HTR-8/SVneo (cell line): ENCODE data around the gene CCDC33.

ENCODE experiments used
- DNase-seq: peaks from one replicate; pipeline ENCODE4 v3.0.0; 2011; ENCODE audit warnings: low spot score, mixed read lengths; ENCODE audit not compliant: insufficient read length
- FAIRE-seq: peaks from 2 replicates; lab custom pipeline; 2011; peaks lifted over from hg19 to GRCh38; lab: Jason Lieb, UNC

Gene CCDC33

DNA sequence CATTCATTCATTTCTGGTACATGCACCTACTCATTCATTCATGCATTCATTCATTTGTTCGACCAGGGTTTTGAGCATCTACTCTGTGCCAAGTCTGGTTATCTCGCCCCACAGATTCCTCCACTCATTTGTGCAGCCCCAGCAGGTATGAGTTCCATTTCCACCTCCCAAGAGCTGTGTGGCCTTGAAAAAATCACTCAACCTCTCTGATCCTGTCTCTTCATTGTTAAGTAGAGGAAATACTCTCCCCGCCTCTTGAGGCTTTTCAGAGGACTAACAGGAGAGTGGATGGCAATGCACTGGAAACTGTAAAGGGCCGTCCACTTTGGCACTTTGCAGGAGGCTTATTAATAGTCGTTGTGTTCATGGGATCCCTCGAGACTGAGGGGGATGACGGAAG is 69.6 kb downstream of the CCDC33 start:
- FAIRE-seq = no peak

DNA sequence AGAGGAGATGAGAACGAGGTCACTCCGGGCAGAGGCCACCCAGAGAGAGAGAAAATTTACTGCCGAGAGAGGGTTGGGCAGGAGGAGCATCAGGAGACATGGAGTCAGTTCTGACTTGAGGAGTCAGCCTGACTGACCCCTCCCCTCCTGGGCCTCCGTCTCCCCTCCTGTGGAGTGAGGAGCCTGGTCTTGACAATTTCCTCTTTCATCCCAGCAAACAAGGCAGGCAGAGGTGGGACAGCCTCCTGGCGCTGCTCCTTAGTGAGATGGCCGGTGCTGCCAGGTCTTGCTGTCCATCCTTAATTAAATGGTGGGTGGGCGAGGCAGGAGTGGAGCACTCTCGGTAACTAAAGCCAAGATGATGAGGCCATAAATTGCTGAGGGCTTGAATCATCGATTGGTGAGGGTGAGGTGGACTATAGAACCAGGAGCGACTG is 70.7 kb downstream of the CCDC33 start:
- DNase-seq (no peak), FAIRE-seq (no peak)

More for the DNA sequence above, 69.6 kb downstream of the CCDC33 start:
- DNase-seq = no peak

GRCh38 chr15:74307827-74308811 is 72.0 kb downstream of the CCDC33 start:
- DNase-seq (peak; percentile 87), FAIRE-seq (no peak)

GRCh38 chr15:74311734-74312444 is 75.8 kb downstream of the CCDC33 start:
- peak; percentile 72 for FAIRE-seq
- peak; percentile 51 for DNase-seq

DNA sequence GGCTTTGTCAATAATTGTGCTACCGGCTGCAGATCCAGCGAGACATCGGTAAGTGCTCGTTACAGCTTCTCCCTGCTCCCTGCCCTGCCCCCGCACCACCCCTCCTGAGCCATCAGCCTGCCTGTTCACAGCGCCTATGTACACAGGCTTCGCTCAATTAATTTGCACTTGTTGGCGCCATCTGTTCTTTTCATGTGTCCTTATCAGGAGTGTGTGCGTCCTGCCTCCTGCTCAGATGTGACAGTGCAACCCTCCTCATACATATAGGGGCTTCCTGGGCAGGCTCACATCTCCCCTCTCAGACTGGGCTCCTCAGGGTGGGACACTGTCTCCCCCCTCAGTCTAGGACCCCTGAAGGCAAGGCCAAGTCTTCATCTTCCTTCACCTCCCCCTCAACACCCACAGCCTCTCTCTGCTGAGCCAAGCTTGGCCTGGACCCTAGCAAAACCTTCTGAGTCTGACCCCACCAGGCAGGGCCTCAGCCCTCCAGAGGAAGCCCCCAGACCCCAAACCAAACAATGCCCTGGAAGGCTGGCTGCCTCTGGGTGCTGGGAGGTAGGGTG is 76.4 kb downstream of the CCDC33 start:
- DNase-seq = no peak
- no peak for FAIRE-seq

GRCh38 chr15:74313889-74314288 is 77.8 kb downstream of the CCDC33 start:
- no peak for DNase-seq
- no peak for FAIRE-seq

- no peak for DNase-seq
- no peak for FAIRE-seq
Observed at GRCh38 chr15:74314795-74315438, 78.8 kb downstream of the CCDC33 start.

DNA sequence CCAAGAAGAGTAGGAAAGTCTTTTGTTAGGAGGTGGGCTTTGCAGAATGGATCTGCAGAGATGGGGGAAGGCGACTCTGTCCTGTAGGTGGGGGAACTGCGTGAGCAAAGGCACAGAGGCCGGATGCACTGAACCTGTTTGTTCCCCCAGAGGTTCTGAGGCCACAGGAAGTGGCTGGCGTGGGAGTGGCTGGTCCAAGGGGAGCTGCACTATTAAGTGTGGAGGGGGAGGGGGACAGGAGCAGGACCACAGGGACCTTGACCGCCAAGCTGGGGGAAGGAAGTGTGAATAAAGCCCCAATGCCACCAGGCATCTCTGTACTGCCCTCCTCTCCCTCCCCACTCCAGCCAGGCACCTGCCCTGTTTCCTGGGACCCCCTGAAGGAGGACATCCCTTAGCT is 79.5 kb downstream of the CCDC33 start:
- DNase-seq (no peak), FAIRE-seq (no peak)

- FAIRE-seq = no peak
- no peak for DNase-seq
Observed at GRCh38 chr15:74316141-74316540, 80.0 kb downstream of the CCDC33 start.

- DNase-seq = peak; percentile 21
- no peak for FAIRE-seq
Observed at GRCh38 chr15:74317820-74318375, 81.8 kb downstream of the CCDC33 start.

DNA sequence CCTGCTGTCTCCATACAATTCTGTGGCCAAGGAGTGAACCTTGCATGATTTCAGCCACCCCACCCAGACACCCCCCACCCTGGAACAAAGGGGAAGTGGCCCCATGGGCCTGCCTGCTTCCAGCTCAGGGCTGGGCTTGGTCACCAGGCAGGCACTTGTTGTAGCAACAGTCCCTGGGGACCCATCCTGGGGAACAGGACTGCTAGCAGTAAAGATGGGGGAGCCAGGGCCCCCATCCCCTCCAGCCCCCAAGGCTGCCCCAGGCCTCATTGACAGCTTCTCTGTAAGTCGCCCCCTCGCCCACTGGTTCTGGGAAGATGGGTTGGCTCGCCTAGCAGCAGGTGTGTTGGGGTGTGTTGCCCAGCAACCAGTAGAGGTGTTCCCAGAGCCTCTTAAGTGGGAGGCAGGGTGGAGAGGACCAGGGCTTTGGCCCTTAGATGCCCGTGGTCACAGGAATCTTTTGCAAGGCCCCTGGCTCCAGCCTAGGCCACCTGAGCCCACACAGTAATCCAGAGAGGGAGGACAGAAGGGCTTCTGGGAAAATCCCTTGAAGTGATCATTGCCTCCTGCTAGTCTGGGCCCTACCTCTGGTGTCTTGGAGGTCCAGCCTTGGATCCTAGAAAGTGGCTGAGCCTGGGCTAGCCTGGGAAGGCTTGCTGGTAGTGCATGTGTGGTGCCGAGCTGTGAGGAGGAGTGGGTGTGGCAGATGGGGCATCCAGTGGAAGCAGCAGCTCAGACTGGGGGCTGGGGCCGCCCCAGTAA is 82.4 kb downstream of the CCDC33 start:
- no peak for FAIRE-seq
- no peak for DNase-seq

GRCh38 chr15:74319138-74319460 is 83.0 kb downstream of the CCDC33 start:
- DNase-seq (no peak), FAIRE-seq (no peak)

DNA sequence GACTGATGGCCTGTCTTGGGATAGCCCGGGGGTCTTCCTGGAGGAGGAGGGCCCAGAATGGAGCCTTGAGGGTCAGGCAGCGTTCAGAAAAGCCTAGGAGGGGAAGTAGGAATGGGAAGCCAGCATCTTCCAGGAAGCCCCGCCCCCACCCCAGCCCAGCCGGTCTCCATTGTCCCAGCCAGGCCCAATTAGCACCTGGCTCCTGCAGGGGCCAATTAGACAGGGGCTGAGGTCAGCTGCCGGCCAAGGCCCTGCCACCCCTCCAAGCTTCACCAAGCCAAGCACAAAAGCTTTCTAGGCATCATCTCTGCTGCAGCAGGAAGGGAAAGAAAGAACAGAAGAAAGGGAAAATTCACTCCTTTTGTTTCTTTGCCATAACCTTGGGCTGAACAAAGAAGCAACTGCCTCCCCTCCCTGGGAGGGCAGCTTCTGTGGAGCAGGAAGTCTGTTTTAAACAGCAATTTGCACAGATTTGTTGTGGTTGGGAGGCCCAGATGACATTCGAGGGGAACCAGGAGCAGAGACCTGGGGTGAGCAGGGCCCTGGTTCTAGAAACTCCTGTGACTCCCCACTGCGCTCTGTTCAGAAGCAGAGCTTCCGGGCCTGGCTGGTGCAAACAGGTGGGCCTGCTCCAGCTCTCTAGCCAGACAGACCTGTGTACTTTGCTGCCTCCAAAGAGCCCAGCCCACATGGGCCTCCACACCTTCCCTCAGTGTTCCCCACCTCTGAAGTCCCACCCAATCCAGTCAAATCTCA is 83.6 kb downstream of the CCDC33 start:
- FAIRE-seq = no peak
- DNase-seq = no peak

DNA sequence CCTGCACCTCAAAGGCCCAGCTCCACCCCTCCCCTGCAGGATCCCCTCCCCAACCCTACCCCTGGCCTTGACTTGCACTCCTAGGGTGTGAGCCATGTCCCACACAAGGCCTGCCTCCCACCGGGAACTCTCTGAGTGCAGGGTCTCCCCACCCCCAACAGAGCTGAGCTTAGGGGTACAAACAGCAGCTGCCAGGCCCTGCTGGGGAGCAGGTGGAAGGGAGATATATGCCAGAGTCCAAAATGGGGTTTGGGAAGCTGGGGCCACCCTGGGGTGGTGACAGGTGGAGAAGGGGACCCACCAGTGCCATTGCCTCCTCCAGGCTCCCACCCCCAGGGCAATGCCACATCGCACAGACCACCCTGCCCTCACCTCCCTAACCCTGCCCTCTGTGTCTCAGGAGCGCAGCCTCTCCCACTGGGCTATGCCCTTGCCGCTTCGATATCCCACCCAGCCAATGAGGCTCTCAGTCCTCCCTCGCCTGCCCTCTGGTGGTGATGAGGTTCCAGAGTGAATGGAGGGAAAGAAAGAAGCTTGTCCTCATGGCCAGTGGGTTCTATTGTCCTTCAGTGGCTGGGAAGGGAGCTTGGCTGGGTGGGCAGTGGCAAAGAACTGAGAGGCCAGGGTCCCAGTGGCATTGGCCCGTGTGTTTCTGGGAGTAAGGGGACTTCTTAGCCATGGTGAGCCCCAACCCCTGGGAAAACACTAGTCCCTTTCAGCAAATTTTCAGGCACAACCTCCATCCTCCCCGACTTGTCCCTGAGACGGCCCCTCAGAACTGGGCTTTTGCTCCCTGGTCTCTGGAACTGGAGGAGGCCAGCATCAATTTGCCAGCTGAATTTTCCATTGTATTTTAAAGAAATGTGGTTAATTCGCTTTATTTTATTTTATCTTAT is 84.5 kb downstream of the CCDC33 start:
- DNase-seq (peak; percentile 48), FAIRE-seq (peak; percentile 76)

GRCh38 chr15:74322558-74323180 is 86.5 kb downstream of the CCDC33 start:
- peak; percentile 82 for DNase-seq
- FAIRE-seq = peak; percentile 96

DNA sequence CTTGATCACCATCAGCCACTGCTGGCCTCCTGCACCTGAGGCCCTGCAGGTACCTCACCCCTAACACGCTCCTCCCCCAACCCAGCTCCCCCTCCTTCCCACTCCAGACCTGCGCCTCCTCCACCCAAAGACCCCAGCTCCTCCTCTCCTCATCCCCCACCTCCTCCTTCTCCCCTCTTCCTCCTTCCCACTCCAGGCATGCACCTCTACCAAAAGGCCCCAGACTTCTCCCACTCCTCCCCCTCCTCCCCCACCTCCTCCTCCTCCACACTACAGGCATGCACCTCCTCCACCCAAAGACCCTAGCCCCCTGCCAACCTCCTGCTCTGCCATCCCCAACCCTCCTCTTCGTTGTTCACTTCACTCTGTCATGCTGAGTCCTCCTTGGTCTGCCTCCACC is 88.6 kb downstream of the CCDC33 start:
- FAIRE-seq (no peak), DNase-seq (no peak)

DNA sequence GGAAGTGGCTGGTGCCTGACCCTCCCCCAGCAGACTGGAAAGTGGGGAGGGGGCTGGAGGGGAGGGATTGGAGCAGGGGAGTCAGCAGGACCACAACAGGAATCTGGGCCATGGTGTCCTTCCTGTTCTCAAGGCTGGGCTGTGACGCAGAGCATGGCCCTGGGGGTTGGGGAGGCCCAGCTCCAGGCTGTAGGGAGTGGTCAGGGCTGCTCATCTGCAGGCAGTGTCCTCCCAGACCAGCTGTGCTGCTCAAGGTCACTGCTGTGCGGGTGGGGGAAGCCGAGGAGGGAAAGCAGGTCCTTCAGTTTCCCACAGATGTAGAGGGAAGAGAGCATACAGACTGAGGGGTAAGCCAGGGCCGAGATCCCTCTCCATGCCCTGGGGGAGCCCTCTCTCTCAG is 90.6 kb downstream of the CCDC33 start:
- no peak for DNase-seq
- no peak for FAIRE-seq
